ENCODE results near the gene HYOU1. TPM values are rescaled to one million over a fixed set of nuclear protein-coding genes. Genes with fewer than 3 reads are reported as not detected.

Gene HYOU1
- total RNA-seq, 1 experiment from 2014 or later: 398 TPM

DNA sequence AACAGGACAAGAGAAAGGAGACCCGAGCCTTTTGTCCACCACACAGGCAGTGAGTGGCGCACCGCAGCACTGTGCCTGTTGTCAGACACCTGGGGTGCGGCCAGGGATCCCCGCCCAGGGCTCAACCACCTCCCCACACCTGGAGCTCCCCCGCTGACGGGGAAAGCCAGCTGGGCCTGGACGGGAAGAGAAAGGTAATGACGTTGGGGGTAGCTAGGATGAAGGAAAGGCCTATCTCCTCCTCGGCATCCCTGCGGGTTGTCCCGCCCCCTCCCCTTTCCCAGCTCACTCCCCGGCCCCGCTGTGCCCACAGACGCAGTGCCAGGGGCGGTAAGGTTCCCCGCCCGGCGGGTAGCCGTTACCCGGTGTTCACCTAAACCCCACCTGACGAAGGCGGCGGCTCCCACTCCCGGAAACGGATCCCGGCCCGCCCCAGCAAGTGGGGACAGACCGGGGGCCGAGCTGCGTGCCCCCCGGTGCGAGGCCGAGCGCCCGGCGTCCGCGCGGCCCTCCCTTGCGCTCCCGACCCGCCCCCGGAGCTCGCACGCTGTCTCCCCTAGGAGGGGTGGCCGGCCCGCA, 495 bp downstream of the HYOU1 start:
- BruUV-seq (replicated peaks): no TSS peak
- intact Hi-C loops (cut with micrococcal nuclease): loop anchor here (2.0 kb wide), 2 partner anchors 26 to 44 kb away; partner anchors contain the start of genes DPAGT1 and SLC37A4
- Mint-ChIP-seq H3K4me1 (ENCODE audit: insufficient read depth, unreplicated experiment) (peaks cover 19% of the 10 kb centered on the region), H3K9me3 (ENCODE audit: unreplicated experiment) (no peaks in the 10 kb centered on the region), H3K27ac (ENCODE audit: low read depth, unreplicated experiment) (peak overlapping the region; percentile 98), H3K4me3 (ENCODE audit: unreplicated experiment) (peak overlapping the region; percentile 96), H3K27me3 (ENCODE audit: insufficient read depth, unreplicated experiment) (no peaks in the 10 kb centered on the region), H3K36me3 (ENCODE audit: insufficient read depth, unreplicated experiment) (peaks cover 57% of the 10 kb centered on the region)
- TF ChIP-seq, protein P1, sequence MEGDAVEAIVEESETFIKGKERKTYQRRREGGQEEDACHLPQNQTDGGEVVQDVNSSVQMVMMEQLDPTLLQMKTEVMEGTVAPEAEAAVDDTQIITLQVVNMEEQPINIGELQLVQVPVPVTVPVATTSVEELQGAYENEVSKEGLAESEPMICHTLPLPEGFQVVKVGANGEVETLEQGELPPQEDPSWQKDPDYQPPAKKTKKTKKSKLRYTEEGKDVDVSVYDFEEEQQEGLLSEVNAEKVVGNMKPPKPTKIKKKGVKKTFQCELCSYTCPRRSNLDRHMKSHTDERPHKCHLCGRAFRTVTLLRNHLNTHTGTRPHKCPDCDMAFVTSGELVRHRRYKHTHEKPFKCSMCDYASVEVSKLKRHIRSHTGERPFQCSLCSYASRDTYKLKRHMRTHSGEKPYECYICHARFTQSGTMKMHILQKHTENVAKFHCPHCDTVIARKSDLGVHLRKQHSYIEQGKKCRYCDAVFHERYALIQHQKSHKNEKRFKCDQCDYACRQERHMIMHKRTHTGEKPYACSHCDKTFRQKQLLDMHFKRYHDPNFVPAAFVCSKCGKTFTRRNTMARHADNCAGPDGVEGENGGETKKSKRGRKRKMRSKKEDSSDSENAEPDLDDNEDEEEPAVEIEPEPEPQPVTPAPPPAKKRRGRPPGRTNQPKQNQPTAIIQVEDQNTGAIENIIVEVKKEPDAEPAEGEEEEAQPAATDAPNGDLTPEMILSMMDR (IDR thresholded peaks at IDR 0.05; ENCODE audit: unreplicated experiment): no peak
- DNase-seq (ENCODE audit: unreplicated experiment): peak; percentile 29
- ChIA-PET CTCF (interaction anchor here (0.5 to 1.6 kb wide), 11 partner anchors 9 to 368 kb away, joined by 3 to 8 read pairs (median 3); a partner anchor contains a TSS), POLR2A (interaction anchor here (0.6 to 3.9 kb wide), 19 partner anchors 9 to 364 kb away, joined by 3 to 44 read pairs (median 4); partner anchors contain the start of genes C2CD2L, DPAGT1, MCAM and RPS25)

DNA sequence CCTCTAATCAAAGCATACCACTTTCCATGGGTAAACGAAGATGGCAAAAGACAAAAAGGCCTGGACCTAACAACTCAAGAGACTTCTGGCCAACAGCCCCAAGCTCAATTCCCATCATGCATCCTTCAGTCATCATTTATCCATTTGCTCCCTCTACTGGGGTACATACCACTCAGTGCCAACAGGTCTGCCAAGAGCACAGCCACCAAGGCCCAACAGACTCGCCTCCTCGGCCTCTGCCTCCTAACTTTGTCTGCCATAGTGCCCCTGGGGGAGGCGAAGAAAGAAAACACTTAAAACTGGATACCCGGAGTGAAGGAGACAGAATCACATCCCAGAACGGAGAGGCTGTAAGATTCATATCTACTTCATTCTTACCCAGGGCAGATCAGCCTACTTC, 1.1 kb downstream of the HYOU1 start:
- POLR2A ChIA-PET: interaction anchor here (0.6 to 3.9 kb wide), 12 partner anchors 11 to 268 kb away, joined by 3 to 44 read pairs (median 5); partner anchors contain the start of genes C2CD2L, DPAGT1, MCAM and RPS25
- intact Hi-C loops (cut with micrococcal nuclease): loop anchor here (2.0 kb wide), 2 partner anchors 25 to 45 kb away; partner anchors contain the start of genes DPAGT1 and SLC37A4
- Mint-ChIP-seq H3K27me3 (ENCODE audit: insufficient read depth, unreplicated experiment) (no peaks in the 10 kb centered on the region), H3K9me3 (ENCODE audit: unreplicated experiment) (no peaks in the 10 kb centered on the region), H3K4me1 (ENCODE audit: insufficient read depth, unreplicated experiment) (peaks cover 19% of the 10 kb centered on the region), H3K36me3 (ENCODE audit: insufficient read depth, unreplicated experiment) (peaks cover 57% of the 10 kb centered on the region), H3K27ac (ENCODE audit: low read depth, unreplicated experiment) (peak overlapping the region; percentile 98), H3K4me3 (ENCODE audit: unreplicated experiment) (peak overlapping the region; percentile 96)
- CTCF ChIA-PET: interaction anchor here (0.5 to 1.6 kb wide), 8 partner anchors 8 to 367 kb away, joined by 3 to 8 read pairs (median 4); a partner anchor contains a TSS
- DNase-seq (ENCODE audit: unreplicated experiment): peak; percentile 19
- BruUV-seq (replicated peaks): no TSS peak
- TF ChIP-seq, protein P1 (IDR thresholded peaks at IDR 0.05; ENCODE audit: unreplicated experiment): no peak

DNA sequence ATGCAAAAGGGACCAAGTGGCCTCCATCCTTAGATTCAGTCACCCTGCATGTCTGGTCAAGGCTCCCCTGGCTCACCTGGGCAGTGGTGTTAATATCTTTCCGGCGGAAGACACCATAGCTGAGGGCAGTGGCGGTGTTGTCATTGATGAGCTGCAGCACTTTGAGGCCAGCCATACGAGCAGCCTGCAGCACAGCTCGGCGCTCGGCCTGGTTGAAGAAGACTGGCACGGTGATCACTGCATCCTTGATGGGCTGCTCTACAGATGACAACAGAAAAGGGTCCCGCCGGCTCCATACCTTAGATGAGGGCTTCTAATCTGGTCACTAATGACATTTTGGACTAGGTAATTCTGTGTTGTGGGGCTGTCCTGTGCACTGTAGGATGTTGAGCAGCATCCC, 2.6 kb downstream of the HYOU1 start:
- H3K4me1 Mint-ChIP-seq (ENCODE audit: insufficient read depth, unreplicated experiment): peaks cover 19% of the 10 kb centered on the region
- intact Hi-C loops (cut with micrococcal nuclease): no loop called here
- POLR2A ChIA-PET: interaction anchor here (3.8 kb wide), 1 partner anchor 12 kb away, joined by 44 read pairs; the partner anchor contains the start of gene VPS11
- H3K36me3 Mint-ChIP-seq (ENCODE audit: insufficient read depth, unreplicated experiment): peaks cover 70% of the 10 kb centered on the region
- H3K4me3 Mint-ChIP-seq (ENCODE audit: unreplicated experiment): no peak overlapping the region
- no peaks in the 10 kb centered on the region for H3K9me3 Mint-ChIP-seq (ENCODE audit: unreplicated experiment)
- H3K27me3 Mint-ChIP-seq (ENCODE audit: insufficient read depth, unreplicated experiment): no peaks in the 10 kb centered on the region
- TF ChIP-seq, protein P1 (IDR thresholded peaks at IDR 0.05; ENCODE audit: unreplicated experiment): no peak
- H3K27ac Mint-ChIP-seq (ENCODE audit: low read depth, unreplicated experiment): peak overlapping the region; percentile 42
- no TSS peak for BruUV-seq (replicated peaks)
- CTCF ChIA-PET: interaction anchor here (0.6 to 1.1 kb wide), 4 partner anchors 11 to 205 kb away, joined by 3 read pairs; no protein-coding TSS in a partner anchor
- no peak for DNase-seq (ENCODE audit: unreplicated experiment)

DNA sequence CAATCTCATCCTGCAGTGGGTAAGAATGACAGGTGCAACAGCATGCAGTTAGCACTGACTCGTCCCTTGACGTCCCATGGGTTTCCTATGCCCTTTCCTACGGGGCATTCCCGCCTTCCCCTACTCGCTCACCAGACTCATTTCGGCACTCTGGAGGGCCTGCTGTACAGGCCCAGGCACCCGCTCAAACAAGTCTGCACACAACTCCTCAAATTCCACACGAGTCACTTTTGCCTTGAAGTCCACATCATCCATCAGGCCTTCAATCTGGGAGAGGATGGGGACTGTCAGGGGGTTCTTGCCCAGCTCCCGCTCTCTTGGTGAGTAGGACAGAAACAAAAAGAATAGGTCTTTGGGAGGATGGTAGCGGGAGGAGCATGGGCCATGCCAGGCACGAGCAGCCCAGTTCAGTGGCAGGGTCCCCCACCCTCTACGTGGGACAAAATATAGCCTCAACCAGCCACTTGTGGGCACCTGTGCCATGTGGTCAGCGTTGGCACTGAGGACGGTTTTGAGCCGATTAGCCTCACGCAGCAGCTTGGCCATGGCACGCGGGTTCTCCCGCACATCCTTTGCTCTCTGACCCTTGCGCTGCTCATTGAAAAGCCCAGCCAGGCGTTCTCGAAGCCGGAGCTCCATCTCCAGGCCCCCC, 4.7 kb downstream of the HYOU1 start:
- ChIA-PET POLR2A (no interaction called here), CTCF (no interaction called here)
- Mint-ChIP-seq H3K36me3 (ENCODE audit: insufficient read depth, unreplicated experiment) (peaks cover 87% of the 10 kb centered on the region), H3K27me3 (ENCODE audit: insufficient read depth, unreplicated experiment) (no peaks in the 10 kb centered on the region), H3K4me1 (ENCODE audit: insufficient read depth, unreplicated experiment) (peaks cover 19% of the 10 kb centered on the region), H3K9me3 (ENCODE audit: unreplicated experiment) (no peaks in the 10 kb centered on the region), H3K4me3 (ENCODE audit: unreplicated experiment) (no peak overlapping the region), H3K27ac (ENCODE audit: low read depth, unreplicated experiment) (no peak overlapping the region)
- intact Hi-C loops (cut with micrococcal nuclease): no loop called here
- TSS peak; percentile 5 for BruUV-seq (replicated peaks)
- TF ChIP-seq, protein P1 (IDR thresholded peaks at IDR 0.05; ENCODE audit: unreplicated experiment): no peak
- DNase-seq (ENCODE audit: unreplicated experiment): no peak
